Lung (tissue), 12 donors: ENCODE data around the gene PFN2. TPM values are rescaled to one million over a fixed set of nuclear protein-coding genes. Genes with fewer than 3 reads are reported as not detected.
A peak's percentile ranks its signal among the peaks of the same experiment; 100 is the strongest.

Experiments
- ATAC-seq: fragments of 200-7000 bp; cut with Tn5 transposase; one replicate; pipeline ENCODE4 v1.9.1; 2020; ENCODE audit warnings: moderate number of reproducible peaks; ENCODE audit not compliant: insufficient read depth, low FRiP score
- DNase-seq, 3 donors: peaks; one replicate each; pipeline ENCODE4 v3.0.0-alpha.2; 2013 to 2017
- H3K27ac ChIP-seq, 2 donors: one replicate each; pipeline ENCODE4 v1.5.1; 2013; ENCODE audit warnings: mild to moderate bottlenecking in 2 of 2, moderate library complexity in 2 of 2, control low read depth in 1 of 2, inconsistent platforms in 1 of 2, low read depth in 1 of 2, low read length in 1 of 2
- H3K27me3 ChIP-seq, 3 donors: one replicate each; pipeline ENCODE4 v1.5.1; 2013; ENCODE audit warnings: low read length in 2 of 3; ENCODE audit not compliant: control insufficient read depth in 3 of 3, insufficient read depth in 3 of 3
- H3K36me3 ChIP-seq, 4 donors: one replicate each; pipeline ENCODE4 v1.5.1; 2013; ENCODE audit warnings: low read length in 4 of 4, mild to moderate bottlenecking in 1 of 4, moderate library complexity in 1 of 4; ENCODE audit not compliant: control insufficient read depth in 4 of 4, insufficient read depth in 4 of 4
- H3K4me1 ChIP-seq, 5 donors: one replicate each; pipeline ENCODE4 v1.5.1; 2013; ENCODE audit warnings: low read length in 5 of 5, mild to moderate bottlenecking in 2 of 5, moderate library complexity in 1 of 5; ENCODE audit not compliant: control insufficient read depth in 5 of 5, insufficient read depth in 5 of 5
- H3K4me3 ChIP-seq: one replicate; pipeline ENCODE4 v1.5.1; 2013; ENCODE audit warnings: mild to moderate bottlenecking, control low read depth, moderate library complexity
- H3K9ac ChIP-seq, 2 donors: one replicate each; pipeline ENCODE4 v1.5.1; 2013; ENCODE audit warnings: low read length in 2 of 2, control low read depth in 1 of 2; ENCODE audit not compliant: insufficient read depth in 1 of 2
- H3K9me3 ChIP-seq, 4 donors: one replicate each; pipeline ENCODE4 v1.5.1; 2013; ENCODE audit warnings: low read length in 3 of 4, mild to moderate bottlenecking in 1 of 4, moderate library complexity in 1 of 4; ENCODE audit not compliant: control insufficient read depth in 4 of 4, insufficient read depth in 3 of 4
- WGBS, 2 donors: extraction: QIAGEN DNeasy Blood & Tissue Kit; methylation state at CpG; one replicate each; pipeline ENCODE4 v1.1.7; 2013; 5-methylcytosine and 5-hydroxymethylcytosine counted together
- polyA plus RNA-seq, 2 donors: library from polyadenylated mRNA; stranded (reverse); fragments of 200-250 nt; gene quantifications; one replicate each; pipeline ENCODE4 v1.2.1, GENCODE V29; 2013
- total RNA-seq, 2 donors: library from RNA; depleted of rRNA in 1 of 2; stranded (reverse); fragments of >200 nt in 1 of 2; gene quantifications; one replicate each; pipeline ENCODE4 v1.2.1, GENCODE V29; 2014 to 2021
- TF ChIP-seq, protein P1 (sequence below): IDR thresholded peaks from 2 replicates; pipeline ENCODE4 v1.5.1; 2012; ENCODE audit warnings: mild to moderate bottlenecking; ENCODE audit errors: control extremely low read depth, extremely low read depth
- donor health status: control.
- donor health status: control.
- donor health status: Bipolar disorder and iron deficiency.
- donor health status: healthy.
- donor health status: DM: yes; HTN: yes; CAD: no.

The PFN2 gene
- total and polyA plus RNA-seq, 4 donors = 28.1 to 91.7 (median 49.2) TPM

DNA sequence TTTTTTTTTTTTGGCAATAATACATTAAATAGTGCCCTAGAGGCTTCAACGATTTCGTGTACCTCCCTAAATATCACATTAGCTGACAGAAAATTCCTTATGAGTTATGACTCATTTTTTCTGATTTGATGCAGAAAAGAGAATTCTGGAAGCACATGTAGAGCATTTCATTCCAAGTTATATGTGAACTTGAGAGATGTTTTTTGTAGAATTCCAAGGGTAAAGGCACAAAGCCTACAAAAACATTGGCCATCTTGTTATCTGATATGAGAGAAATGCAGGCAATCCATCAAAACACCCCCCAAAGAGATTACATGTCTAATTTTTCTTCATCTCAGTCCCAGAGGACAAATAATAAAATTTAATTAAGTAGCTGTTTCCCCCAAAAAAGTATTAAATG lies 6.7 kb upstream of the PFN2 start:
- no peak for ATAC-seq
- H3K27ac ChIP-seq = no peak overlapping the region
- peaks cover 0 to 2% (median 0%) of the 10 kb centered on the region in 4 donors for H3K9me3 ChIP-seq
- H3K4me3 ChIP-seq = no peak overlapping the region
- H3K9ac ChIP-seq = no peak overlapping the region
- no peak for DNase-seq
- peaks cover 0 to 4% (median under 1%) of the 10 kb centered on the region in 5 donors for H3K4me1 ChIP-seq
- WGBS, 2 donors = 78 to 84% methylated on average over 2 of the region's 2 CpGs
- H3K36me3 ChIP-seq = no peaks in the 10 kb centered on the region
- H3K27me3 ChIP-seq = no peaks in the 10 kb centered on the region
- TF ChIP-seq, protein P1, sequence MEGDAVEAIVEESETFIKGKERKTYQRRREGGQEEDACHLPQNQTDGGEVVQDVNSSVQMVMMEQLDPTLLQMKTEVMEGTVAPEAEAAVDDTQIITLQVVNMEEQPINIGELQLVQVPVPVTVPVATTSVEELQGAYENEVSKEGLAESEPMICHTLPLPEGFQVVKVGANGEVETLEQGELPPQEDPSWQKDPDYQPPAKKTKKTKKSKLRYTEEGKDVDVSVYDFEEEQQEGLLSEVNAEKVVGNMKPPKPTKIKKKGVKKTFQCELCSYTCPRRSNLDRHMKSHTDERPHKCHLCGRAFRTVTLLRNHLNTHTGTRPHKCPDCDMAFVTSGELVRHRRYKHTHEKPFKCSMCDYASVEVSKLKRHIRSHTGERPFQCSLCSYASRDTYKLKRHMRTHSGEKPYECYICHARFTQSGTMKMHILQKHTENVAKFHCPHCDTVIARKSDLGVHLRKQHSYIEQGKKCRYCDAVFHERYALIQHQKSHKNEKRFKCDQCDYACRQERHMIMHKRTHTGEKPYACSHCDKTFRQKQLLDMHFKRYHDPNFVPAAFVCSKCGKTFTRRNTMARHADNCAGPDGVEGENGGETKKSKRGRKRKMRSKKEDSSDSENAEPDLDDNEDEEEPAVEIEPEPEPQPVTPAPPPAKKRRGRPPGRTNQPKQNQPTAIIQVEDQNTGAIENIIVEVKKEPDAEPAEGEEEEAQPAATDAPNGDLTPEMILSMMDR = no peak

DNA sequence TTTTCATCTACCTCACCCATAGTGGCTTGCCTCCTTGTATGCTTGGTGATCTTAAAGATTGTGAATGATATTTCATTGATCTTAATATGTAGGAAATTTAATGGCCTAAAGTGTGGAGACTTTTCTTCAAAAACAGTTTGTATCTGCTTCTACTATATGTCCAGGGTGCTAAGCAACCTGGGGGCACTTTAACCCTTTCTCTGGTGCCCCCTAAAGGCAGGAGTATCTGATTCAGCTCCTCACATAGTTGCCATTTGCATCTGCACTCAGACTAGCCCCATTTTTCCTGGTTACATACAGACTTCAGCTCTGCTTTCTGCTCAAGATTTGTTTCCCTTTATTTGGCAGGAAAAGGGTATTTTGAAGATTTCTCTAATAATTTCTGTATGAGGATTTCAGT lies 5.2 kb upstream of the PFN2 start:
- ATAC-seq (no peak), DNase-seq (no peak)
- no peaks in the 10 kb centered on the region for H3K36me3 ChIP-seq
- peaks cover 0 to 2% (median 0%) of the 10 kb centered on the region in 4 donors for H3K9me3 ChIP-seq
- no peak overlapping the region for H3K4me3 ChIP-seq
- H3K27ac ChIP-seq = no peak overlapping the region
- TF ChIP-seq, protein P1 = no peak
- H3K27me3 ChIP-seq = no peaks in the 10 kb centered on the region
- H3K4me1 ChIP-seq = peaks cover 0 to 8% (median 2%) of the 10 kb centered on the region in 5 donors
- H3K9ac ChIP-seq = no peak overlapping the region

DNA sequence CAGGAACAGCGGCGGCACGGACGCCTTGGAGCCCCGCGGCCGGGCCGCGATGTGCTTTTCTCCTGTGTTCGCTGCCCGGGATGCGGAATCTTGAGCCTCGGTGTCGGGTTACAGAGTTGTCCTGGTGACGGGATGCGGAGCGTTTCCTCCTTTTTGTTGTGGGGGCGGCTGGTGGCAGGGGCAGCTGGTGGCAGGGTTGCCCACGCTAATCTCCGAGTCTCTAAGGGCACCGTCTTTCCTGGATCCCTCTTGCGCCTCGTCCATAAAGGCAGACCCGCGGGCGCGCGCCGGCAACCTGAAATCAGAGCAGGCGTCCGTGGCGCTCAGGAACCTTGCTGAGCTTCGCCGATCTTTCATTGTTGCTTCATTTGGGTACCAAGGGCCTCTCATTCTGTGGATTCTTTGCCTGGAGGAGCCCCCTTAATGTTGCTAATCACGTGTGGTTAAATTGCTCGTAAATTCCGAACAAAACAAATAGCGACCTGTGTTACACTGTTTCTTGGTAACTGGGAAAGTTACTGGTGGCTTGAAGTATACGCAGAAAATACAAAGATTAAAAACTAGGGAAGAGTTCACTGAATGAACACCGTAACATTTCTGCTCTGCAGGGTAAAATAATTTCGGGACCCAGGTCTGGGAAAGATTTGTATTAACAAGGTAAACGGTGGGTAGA lies 844 bp upstream of the PFN2 start:
- Histone ChIP-seq H3K27ac (peak overlapping the region; percentile 15 to 98), H3K9ac (peak overlapping the region; percentile 79 to 82), H3K4me3 (peak overlapping the region; percentile 75), H3K36me3 (peaks cover 0 to 5% (median under 1%) of the 10 kb centered on the region in 4 donors), H3K9me3 (no peaks in the 10 kb centered on the region), H3K27me3 (no peaks in the 10 kb centered on the region), H3K4me1 (peaks cover 0 to 32% (median 6%) of the 10 kb centered on the region in 5 donors)
- peak; percentile 42 for ATAC-seq
- DNase-seq = peak; percentile 86 to 90 (median 87)
- TF ChIP-seq, protein P1 = no peak
- WGBS, 2 donors = 2 to 3% methylated on average over 35 to 42 of the region's 42 CpGs
